IPS DF 6.9 (cell line): Measurements from ENCODE around the gene IL17RE.
A peak's percentile ranks its signal among the peaks of the same experiment; 100 is the strongest.
"Not testable (repeated sequence)": the region's sequence is repeated elsewhere in the genome, so short reads cannot be mapped to it uniquely, and the experiment has no call there.

ENCODE experiments used
- DNase-seq: peaks from one replicate; pipeline ENCODE4 v3.0.0-alpha.2; 2013; ENCODE audit warnings: low read depth, low spot score
- H3K27ac ChIP-seq: one replicate; pipeline ENCODE4 v1.5.1; 2013; ENCODE audit warnings: low read length, control low read depth
- H3K27me3 ChIP-seq: 2 replicates; pipeline ENCODE4 v1.6.1; 2013; ENCODE audit warnings: mild to moderate bottlenecking, low read length; ENCODE audit not compliant: control insufficient read depth, insufficient read depth
- H3K36me3 ChIP-seq: 2 replicates; pipeline ENCODE4 v1.6.1; 2013; ENCODE audit warnings: low read length; ENCODE audit not compliant: control insufficient read depth, insufficient read depth
- H3K4me1 ChIP-seq: 2 replicates; pipeline ENCODE4 v1.6.1; 2013; ENCODE audit warnings: low read length; ENCODE audit not compliant: control insufficient read depth, insufficient read depth
- H3K4me3 ChIP-seq: 2 replicates; pipeline ENCODE4 v1.5.1; 2013; ENCODE audit warnings: mild to moderate bottlenecking, low read length
- H3K9me3 ChIP-seq: 2 replicates; pipeline ENCODE4 v1.6.1; 2013; ENCODE audit warnings: low read length, inconsistent platforms; ENCODE audit not compliant: control insufficient read depth, insufficient read depth
- WGBS: extraction: QIAGEN DNeasy Blood & Tissue Kit; methylation state at CpG from one replicate; pipeline ENCODE4 v1.1.7; 2013; ENCODE audit warnings: mixed read lengths, missing lambda C conversion rate; ENCODE audit not compliant: insufficient read length, insufficient coverage; 5-methylcytosine and 5-hydroxymethylcytosine counted together

The IL17RE gene

GRCh38 chr3:9891072-9891622 is 11.5 kb upstream of the IL17RE start:
- no peak overlapping the region for H3K27ac ChIP-seq
- WGBS = no CpG with 5 or more reads among the region's 12 CpGs
- no peaks in the 10 kb centered on the region for H3K9me3 ChIP-seq
- no peak for DNase-seq
- H3K36me3 ChIP-seq = peaks cover 6% of the 10 kb centered on the region
- no peaks in the 10 kb centered on the region for H3K27me3 ChIP-seq
- H3K4me1 ChIP-seq = no peaks in the 10 kb centered on the region
- peak overlapping the region; percentile 61 for H3K4me3 ChIP-seq

GRCh38 chr3:9893739-9894138 is 8.9 kb upstream of the IL17RE start:
- Histone ChIP-seq H3K36me3 (peaks cover 6% of the 10 kb centered on the region), H3K4me1 (no peaks in the 10 kb centered on the region; the same call in 1 of the 2 replicates), H3K4me3 (no peak overlapping the region), H3K27me3 (no peaks in the 10 kb centered on the region), H3K27ac (no peak overlapping the region), H3K9me3 (no peaks in the 10 kb centered on the region)
- no CpG with 5 or more reads among the region's 1 CpG for WGBS
- DNase-seq = no peak

- H3K4me3 ChIP-seq, H3K36me3 ChIP-seq, H3K4me1 ChIP-seq, DNase-seq, H3K27me3 ChIP-seq, H3K9me3 ChIP-seq, H3K27ac ChIP-seq: not testable (repeated sequence)
- no CpG with 5 or more reads among the region's 3 CpGs for WGBS
Measured at GRCh38 chr3:9895715-9896114, 6.9 kb upstream of the IL17RE start.

GRCh38 chr3:9896755-9897407 is 5.8 kb upstream of the IL17RE start:
- H3K4me3 ChIP-seq, H3K9me3 ChIP-seq, DNase-seq, H3K4me1 ChIP-seq, H3K27me3 ChIP-seq, H3K27ac ChIP-seq, H3K36me3 ChIP-seq: not testable (repeated sequence)
- no CpG with 5 or more reads among the region's 10 CpGs for WGBS

- no CpG with 5 or more reads among the region's 4 CpGs for WGBS
- no peaks in the 10 kb centered on the region for H3K9me3 ChIP-seq
- H3K36me3 ChIP-seq = peaks cover 6% of the 10 kb centered on the region
- peaks cover 2% of the 10 kb centered on the region for H3K4me1 ChIP-seq
- no peak overlapping the region for H3K4me3 ChIP-seq
- H3K27ac ChIP-seq = no peak overlapping the region
- H3K27me3 ChIP-seq = no peaks in the 10 kb centered on the region
- DNase-seq = no peak
Measured at GRCh38 chr3:9897408-9898372, 5.0 kb upstream of the IL17RE start.

- H3K27me3 ChIP-seq = no peaks in the 10 kb centered on the region
- no peaks in the 10 kb centered on the region for H3K36me3 ChIP-seq
- WGBS = no CpG with 5 or more reads among the region's 8 CpGs
- no peak overlapping the region for H3K27ac ChIP-seq
- H3K4me3 ChIP-seq = no peak overlapping the region
- H3K4me1 ChIP-seq = peaks cover 5% of the 10 kb centered on the region
- H3K9me3 ChIP-seq = no peaks in the 10 kb centered on the region
- DNase-seq = no peak
Measured at GRCh38 chr3:9898467-9899241, 4.0 kb upstream of the IL17RE start.

- 100% methylated on average over 1 of the region's 3 CpGs for WGBS
- H3K4me3 ChIP-seq = no peak overlapping the region
- H3K27ac ChIP-seq = no peak overlapping the region
- no peaks in the 10 kb centered on the region for H3K36me3 ChIP-seq
- H3K27me3 ChIP-seq = no peaks in the 10 kb centered on the region
- H3K4me1 ChIP-seq = peaks cover 5% of the 10 kb centered on the region
- no peak for DNase-seq
- H3K9me3 ChIP-seq = no peaks in the 10 kb centered on the region
Measured at GRCh38 chr3:9899289-9899791, 3.3 kb upstream of the IL17RE start.

- WGBS = no CpG with 5 or more reads among the region's 6 CpGs
- not testable (repeated sequence) for H3K4me3 ChIP-seq, H3K9me3 ChIP-seq, DNase-seq, H3K4me1 ChIP-seq, H3K27me3 ChIP-seq, H3K36me3 ChIP-seq, H3K27ac ChIP-seq
Measured at GRCh38 chr3:9900965-9901415, 1.7 kb upstream of the IL17RE start.

- Histone ChIP-seq H3K36me3 (no peaks in the 10 kb centered on the region), H3K4me1 (peaks cover 5% of the 10 kb centered on the region), H3K9me3 (no peaks in the 10 kb centered on the region), H3K27ac (no peak overlapping the region), H3K4me3 (no peak overlapping the region), H3K27me3 (no peaks in the 10 kb centered on the region)
- DNase-seq = no peak
- no CpG with 5 or more reads among the region's 5 CpGs for WGBS
Measured at GRCh38 chr3:9901967-9902366, 681 bp upstream of the IL17RE start.

GRCh38 chr3:9903238-9903624 is 583 bp downstream of the IL17RE start:
- no peaks in the 10 kb centered on the region for H3K9me3 ChIP-seq
- no peak for DNase-seq
- no peak overlapping the region for H3K4me3 ChIP-seq
- WGBS = no CpG with 5 or more reads among the region's 4 CpGs
- no peaks in the 10 kb centered on the region for H3K36me3 ChIP-seq
- H3K27ac ChIP-seq = no peak overlapping the region
- peaks cover 5% of the 10 kb centered on the region for H3K4me1 ChIP-seq
- no peaks in the 10 kb centered on the region for H3K27me3 ChIP-seq
